Activated CD4-positive, alpha-beta T cell treated with anti-CD3 and anti-CD28 coated beads, Interleukin-2, amount 10 ng/mL, durations not matched to agents 7 days and 5 days (primary cell): ENCODE results near the gene BBLN. TPM values are rescaled to one million over a fixed set of nuclear protein-coding genes. Genes with fewer than 3 reads are reported as not detected.
"Not testable (repeated sequence)": the region's sequence is repeated elsewhere in the genome, so short reads cannot be mapped to it uniquely, and the experiment has no call there.

Source experiments
- CTCF ChIA-PET: fragments of 350-600 bp; sonication (Branson Sonifier 250); formaldehyde crosslinking; loops from one replicate; lab custom pipeline; 2021; ENCODE audit warnings: antibody characterized with exemption; lab: Charles Lee
- POLR2A ChIA-PET: fragments of 350-600 bp; sonication (Branson Sonifier 250); formaldehyde crosslinking; loops from one replicate; lab custom pipeline; 2021; ENCODE audit warnings: antibody characterized with exemption; lab: Charles Lee
- DNase-seq: peaks from one replicate; pipeline ENCODE4 v3.0.0-alpha.2; 2020
- H3K27ac Mint-ChIP-seq: one replicate; pipeline ENCODE4 v1.8.0; 2021; ENCODE audit warnings: mild to moderate bottlenecking, moderate library complexity, mixed read lengths
- H3K27me3 Mint-ChIP-seq: one replicate; pipeline ENCODE4 v1.8.0; 2021; ENCODE audit warnings: mixed read lengths
- H3K36me3 Mint-ChIP-seq: one replicate; pipeline ENCODE4 v1.8.0; 2021; ENCODE audit warnings: low read depth, mixed read lengths
- H3K4me1 Mint-ChIP-seq: one replicate; pipeline ENCODE4 v1.8.0; 2021; ENCODE audit warnings: mixed read lengths
- H3K4me3 Mint-ChIP-seq: one replicate; pipeline ENCODE4 v1.8.0; 2021; ENCODE audit warnings: mild to moderate bottlenecking, moderate library complexity, mixed read lengths
- H3K9me3 Mint-ChIP-seq: one replicate; pipeline ENCODE4 v1.8.0; 2021; ENCODE audit warnings: mixed read lengths
- total RNA-seq, 2 experiments: library from RNA; stranded (reverse); gene quantifications; one replicate each; pipeline ENCODE4 v1.2.3, GENCODE V29; 2021

BBLN gene
- total RNA-seq, 2 experiments from 2014 or later = 92.5 to 94.2 TPM

DNA sequence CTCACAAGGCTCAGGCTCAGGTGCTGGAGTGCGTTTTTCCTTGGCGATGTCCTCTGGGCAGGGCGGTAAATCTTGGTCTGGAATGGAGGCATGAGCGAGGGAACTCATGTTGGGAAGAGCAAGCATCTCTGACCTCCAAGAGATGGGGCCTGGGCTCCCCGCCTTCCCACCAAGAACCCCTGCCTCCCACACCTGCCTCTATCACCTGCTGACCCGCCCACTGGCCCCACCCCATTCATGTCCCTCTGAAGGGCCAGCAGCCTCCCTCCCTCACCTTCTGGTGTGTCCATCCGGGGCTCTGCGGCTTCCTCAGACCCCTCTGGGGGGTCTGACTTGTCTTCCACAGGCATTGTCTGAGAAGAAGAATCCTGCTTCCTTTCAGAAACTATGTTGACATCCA is 20.4 kb downstream of the BBLN start:
- Mint-ChIP-seq H3K36me3 (peaks cover 52% of the 10 kb centered on the region), H3K4me1 (no peaks in the 10 kb centered on the region), H3K27ac (no peak overlapping the region), H3K27me3 (no peaks in the 10 kb centered on the region), H3K9me3 (peaks cover 6% of the 10 kb centered on the region), H3K4me3 (no peak overlapping the region)
- CTCF ChIA-PET = no interaction called here
- DNase-seq = no peak
- POLR2A ChIA-PET = no interaction called here

DNA sequence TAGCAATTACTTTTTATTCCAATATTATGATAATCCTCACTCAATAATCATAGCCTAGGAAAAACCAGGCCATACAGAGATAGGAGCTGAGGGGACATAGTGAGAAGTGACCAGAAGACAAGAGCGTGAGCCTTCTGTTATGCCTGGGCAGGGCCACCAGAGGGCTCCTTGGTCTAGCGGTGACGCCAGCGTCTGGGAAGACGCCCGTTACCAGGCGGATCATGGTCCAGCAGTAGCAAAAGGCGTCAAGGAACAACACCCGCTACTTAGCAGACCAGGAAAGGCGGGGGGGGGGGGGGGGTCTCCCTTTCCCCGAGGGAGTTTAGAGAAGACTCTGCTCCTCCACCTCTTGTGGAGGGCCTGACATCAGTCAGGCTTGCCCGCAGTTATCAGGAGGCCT is 21.4 kb downstream of the BBLN start:
- H3K4me3 Mint-ChIP-seq, H3K27me3 Mint-ChIP-seq, H3K4me1 Mint-ChIP-seq, CTCF ChIA-PET, POLR2A ChIA-PET, H3K9me3 Mint-ChIP-seq, H3K27ac Mint-ChIP-seq, DNase-seq: not testable (repeated sequence)
- H3K36me3 Mint-ChIP-seq = peaks cover 57% of the 10 kb centered on the region

- no peak overlapping the region for H3K27ac Mint-ChIP-seq
- CTCF ChIA-PET = interaction anchor here (1.2 to 1.3 kb wide), 2 partner anchors 9 to 18 kb away, joined by 3 read pairs; no protein-coding TSS in a partner anchor
- H3K4me3 Mint-ChIP-seq = no peak overlapping the region
- H3K27me3 Mint-ChIP-seq = no peaks in the 10 kb centered on the region
- H3K9me3 Mint-ChIP-seq = peaks cover 6% of the 10 kb centered on the region
- no peak for DNase-seq
- POLR2A ChIA-PET = no interaction called here
- H3K4me1 Mint-ChIP-seq = peaks cover 2% of the 10 kb centered on the region
- peaks cover 57% of the 10 kb centered on the region for H3K36me3 Mint-ChIP-seq
Observed at GRCh38 chr9:128182893-128183588, 23.0 kb downstream of the BBLN start.

DNA sequence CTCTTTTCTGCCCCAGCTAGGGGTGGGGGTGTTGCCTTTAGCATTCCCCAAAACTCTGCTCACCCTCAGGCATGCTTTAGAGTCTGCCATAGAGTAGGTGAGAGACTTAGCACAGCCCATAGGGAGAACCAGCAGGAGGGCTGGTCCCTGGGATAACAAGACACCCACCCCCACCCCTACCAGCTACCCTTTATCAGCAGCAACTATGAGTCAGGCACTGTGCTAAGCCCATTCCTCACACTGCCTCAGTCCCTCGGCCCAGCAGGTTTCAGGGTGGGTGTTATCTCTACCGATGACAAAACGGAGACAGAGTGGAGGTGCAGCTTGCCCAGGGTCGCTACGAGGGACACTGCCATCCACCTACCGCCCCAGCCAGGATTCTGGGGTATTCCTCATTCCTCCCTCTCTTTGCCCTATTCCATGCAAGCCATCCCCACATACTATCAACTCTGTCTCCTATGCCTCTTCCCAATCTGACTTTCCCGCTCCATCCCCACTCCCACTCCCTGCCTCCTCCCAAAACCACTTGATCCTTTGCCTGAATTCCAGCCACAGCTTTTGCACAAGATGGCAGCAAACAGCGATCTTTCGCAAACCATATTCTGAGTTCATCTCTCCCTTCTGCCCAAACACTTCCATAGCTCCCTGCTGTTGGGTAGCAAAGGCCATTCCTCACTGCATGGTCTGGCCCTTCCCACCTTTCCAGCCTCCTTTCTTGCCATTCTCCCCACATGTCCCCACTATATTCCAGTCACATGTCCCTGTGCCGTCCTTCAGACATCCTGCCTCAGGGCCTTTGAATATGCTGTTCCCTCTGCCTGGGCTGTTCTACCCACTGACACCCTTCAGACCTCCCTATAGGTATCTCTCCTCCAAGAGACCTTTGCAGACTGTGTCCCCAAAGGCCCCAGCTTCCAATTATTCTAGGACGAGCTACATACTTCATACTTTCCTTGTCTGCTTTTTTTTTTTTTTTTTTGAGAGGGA is 26.2 kb downstream of the BBLN start:
- Mint-ChIP-seq H3K27ac (no peak overlapping the region), H3K4me3 (no peak overlapping the region), H3K27me3 (no peaks in the 10 kb centered on the region), H3K4me1 (peaks cover 23% of the 10 kb centered on the region), H3K36me3 (peaks cover 43% of the 10 kb centered on the region), H3K9me3 (no peaks in the 10 kb centered on the region)
- no peak for DNase-seq
- POLR2A ChIA-PET = no interaction called here
- CTCF ChIA-PET = interaction anchor here (1.0 kb wide), 1 partner anchor 18 kb away, joined by 3 read pairs; no protein-coding TSS in a partner anchor

DNA sequence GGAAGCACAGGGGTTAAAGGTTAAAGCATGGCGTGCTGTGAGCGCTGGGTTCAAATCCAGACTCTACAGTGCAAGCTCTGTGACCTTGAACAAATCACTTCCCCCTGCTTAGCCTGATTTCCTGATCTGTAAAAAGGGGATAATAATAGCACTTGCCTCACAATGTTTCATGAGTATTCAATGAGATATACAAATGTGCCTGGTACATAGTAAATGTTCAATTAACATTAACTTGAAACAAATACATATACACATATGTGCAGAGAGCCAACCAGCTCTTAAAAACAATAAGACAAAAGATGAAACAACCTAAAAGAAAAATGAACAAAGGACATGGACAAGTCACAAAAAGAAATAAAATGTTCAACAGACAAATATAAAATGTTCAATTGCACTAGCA is 27.3 kb downstream of the BBLN start:
- no peak for DNase-seq
- H3K9me3 Mint-ChIP-seq = no peaks in the 10 kb centered on the region
- ChIA-PET POLR2A (no interaction called here), CTCF (no interaction called here)
- H3K36me3 Mint-ChIP-seq = peaks cover 36% of the 10 kb centered on the region
- peaks cover 28% of the 10 kb centered on the region for H3K4me1 Mint-ChIP-seq
- no peaks in the 10 kb centered on the region for H3K27me3 Mint-ChIP-seq
- no peak overlapping the region for H3K27ac Mint-ChIP-seq
- no peak overlapping the region for H3K4me3 Mint-ChIP-seq

GRCh38 chr9:128188209-128188608 is 28.1 kb downstream of the BBLN start:
- ChIA-PET CTCF (interaction anchor here (0.7 kb wide), 2 partner anchors 16 to 71 kb away, joined by 3 read pairs; no protein-coding TSS in a partner anchor), POLR2A (no interaction called here)
- Mint-ChIP-seq H3K4me1 (peaks cover 32% of the 10 kb centered on the region), H3K36me3 (peaks cover 33% of the 10 kb centered on the region), H3K9me3 (no peaks in the 10 kb centered on the region), H3K4me3 (no peak overlapping the region), H3K27me3 (peaks cover 4% of the 10 kb centered on the region), H3K27ac (no peak overlapping the region)
- no peak for DNase-seq

GRCh38 chr9:128190013-128190412 is 29.9 kb downstream of the BBLN start:
- CTCF ChIA-PET = interaction anchor here (0.6 to 2.2 kb wide), 11 partner anchors 10 to 320 kb away, joined by 3 to 12 read pairs (median 4); no protein-coding TSS in a partner anchor
- Mint-ChIP-seq H3K27ac (peak overlapping the region; percentile 92), H3K4me1 (peaks cover 36% of the 10 kb centered on the region), H3K36me3 (peaks cover 27% of the 10 kb centered on the region), H3K9me3 (no peaks in the 10 kb centered on the region), H3K4me3 (peak overlapping the region; percentile 93), H3K27me3 (peaks cover 4% of the 10 kb centered on the region)
- POLR2A ChIA-PET = no interaction called here
- DNase-seq = no peak

- peak overlapping the region; percentile 92 for H3K27ac Mint-ChIP-seq
- peaks cover 36% of the 10 kb centered on the region for H3K4me1 Mint-ChIP-seq
- peaks cover 4% of the 10 kb centered on the region for H3K27me3 Mint-ChIP-seq
- no peaks in the 10 kb centered on the region for H3K9me3 Mint-ChIP-seq
- peak overlapping the region; percentile 93 for H3K4me3 Mint-ChIP-seq
- POLR2A ChIA-PET = no interaction called here
- CTCF ChIA-PET = interaction anchor here (0.7 to 2.2 kb wide), 11 partner anchors 9 to 321 kb away, joined by 3 to 12 read pairs (median 4); no protein-coding TSS in a partner anchor
- H3K36me3 Mint-ChIP-seq = peaks cover 23% of the 10 kb centered on the region
- no peak for DNase-seq
Observed at GRCh38 chr9:128190516-128191405, 30.7 kb downstream of the BBLN start.

GRCh38 chr9:128191406-128192046 is 31.5 kb downstream of the BBLN start, which contains the start of gene CIZ1:
Gene CIZ1 (minus strand): TSS chr9:128191572. CDS start chr9:128190857, 715 bp downstream.
- Mint-ChIP-seq H3K27ac (peak within 1 kb of the TSS; percentile 92), H3K4me3 (peak within 1 kb of the TSS; percentile 93), H3K36me3 (peaks cover 19% of the 10 kb centered on the region), H3K4me1 (peaks cover 36% of the 10 kb centered on the region), H3K27me3 (peaks cover 4% of the 10 kb centered on the region), H3K9me3 (no peaks in the 10 kb centered on the region)
- ChIA-PET POLR2A (no interaction called here), CTCF (interaction anchor here (0.7 to 2.2 kb wide), 8 partner anchors 8 to 250 kb away, joined by 3 to 12 read pairs (median 4); no protein-coding TSS in a partner anchor)
- DNase-seq = peak; percentile 70

DNA sequence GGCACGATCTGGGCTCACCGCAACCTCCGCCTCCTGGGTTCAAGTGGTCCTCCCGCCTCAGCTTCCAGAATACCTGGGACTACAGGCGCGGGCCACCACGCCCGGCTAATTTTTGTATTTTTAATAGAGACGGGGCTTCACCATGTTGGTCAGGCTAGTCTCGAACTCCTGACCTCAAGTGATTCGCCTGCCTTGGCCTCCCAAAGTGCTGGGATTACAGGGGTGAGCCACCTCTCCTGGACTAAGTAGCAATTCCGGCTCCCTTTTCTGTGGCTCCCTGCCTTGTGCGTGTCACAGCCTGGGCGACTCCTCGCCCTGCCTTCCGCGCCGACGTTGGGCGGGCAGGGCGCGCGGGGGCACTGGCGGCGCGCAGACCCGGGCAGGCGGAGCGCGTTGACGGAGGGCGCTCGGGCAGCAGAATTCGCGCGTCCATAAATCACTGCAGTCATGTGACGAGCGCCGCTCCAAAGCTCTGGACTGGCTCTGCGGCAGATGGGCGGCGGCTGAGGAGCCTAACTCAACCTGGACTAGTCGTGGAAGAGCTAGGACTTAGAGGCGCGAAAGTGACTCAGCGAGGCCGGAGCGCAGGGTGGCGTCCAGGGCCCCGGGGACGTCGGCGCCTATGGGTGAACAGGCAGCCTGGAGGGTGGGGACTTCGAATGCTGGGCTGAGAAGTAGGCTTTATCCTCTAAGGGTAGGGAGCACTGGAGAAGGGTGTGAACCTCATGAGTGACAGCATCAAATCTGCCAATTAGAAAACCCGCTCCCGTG is 32.7 kb downstream of the BBLN start:
- CTCF ChIA-PET = interaction anchor here (0.5 to 1.4 kb wide), 5 partner anchors 8 to 607 kb away, joined by 3 to 7 read pairs (median 3); no protein-coding TSS in a partner anchor

More for the DNA sequence above, 32.7 kb downstream of the BBLN start:
- peak overlapping the region; percentile 31 for H3K27ac Mint-ChIP-seq
- no peaks in the 10 kb centered on the region for H3K9me3 Mint-ChIP-seq
- H3K4me1 Mint-ChIP-seq = peaks cover 34% of the 10 kb centered on the region
- peak overlapping the region; percentile 34 for H3K4me3 Mint-ChIP-seq
- H3K36me3 Mint-ChIP-seq = peaks cover 14% of the 10 kb centered on the region
- DNase-seq = peak; percentile 42
- POLR2A ChIA-PET = interaction anchor here (0.6 kb wide), 1 partner anchor 359 kb away, joined by 3 read pairs; the partner anchor contains the start of gene SPTAN1
- peaks cover 4% of the 10 kb centered on the region for H3K27me3 Mint-ChIP-seq
